H1 (cell line): ENCODE measurements around the gene CUBN. TPM values are rescaled to one million over a fixed set of nuclear protein-coding genes. Genes with fewer than 3 reads are reported as not detected.

Source experiments
- CTCF ChIA-PET: fragments of 300-600 bp; sonication (Branson Sonifier 250); formaldehyde crosslinking; loops from one replicate; lab custom pipeline; 2021; ENCODE audit not compliant: partially characterized antibody; lab: Charles Lee
- POLR2A ChIA-PET: fragments of 300-600 bp; sonication (Branson Sonifier 250); formaldehyde crosslinking; loops from one replicate; lab custom pipeline; 2021; ENCODE audit warnings: inconsistent platforms; ENCODE audit not compliant: partially characterized antibody; lab: Charles Lee
- DNase-seq, 2 experiments: peaks; one replicate each; pipeline versions ENCODE4 v3.0.0 to v3.0.0-alpha.2; 2010 to 2022; ENCODE audit warnings: low spot score in 2 of 2, low read depth in 1 of 2, mixed read lengths in 1 of 2
- FAIRE-seq: peaks from 2 replicates; lab custom pipeline; 2011; peaks lifted over from hg19 to GRCh38; lab: Jason Lieb, UNC
- H2AFZ ChIP-seq: 2 replicates; pipeline ENCODE4 v1.8.1; 2012; ENCODE audit warnings: low read length, inconsistent platforms
- H2AK5ac ChIP-seq: 2 replicates; pipeline ENCODE4 v1.6.1; 2013; ENCODE audit warnings: low read depth, low read length
- H2BK120ac ChIP-seq: replicated peaks from 2 replicates; pipeline ENCODE3; 2013; ENCODE audit warnings: low read depth, low read length, inconsistent platforms
- H2BK12ac ChIP-seq: 2 replicates; pipeline ENCODE4 v1.6.1; 2013; ENCODE audit warnings: low read depth, low read length
- H2BK15ac ChIP-seq: 2 replicates; pipeline ENCODE4 v1.6.1; 2013; ENCODE audit warnings: low read length
- H2BK20ac ChIP-seq: 2 replicates; pipeline ENCODE4 v1.6.1; 2013; ENCODE audit warnings: low read length
- H2BK5ac ChIP-seq: 2 replicates; pipeline ENCODE4 v1.6.1; 2013; ENCODE audit warnings: low read depth, low read length
- H3K14ac ChIP-seq: 2 replicates; pipeline ENCODE4 v1.6.1; 2013; ENCODE audit warnings: inconsistent platforms; ENCODE audit not compliant: insufficient read length
- H3K18ac ChIP-seq: 2 replicates; pipeline ENCODE4 v1.6.1; 2013; ENCODE audit warnings: low read length; ENCODE audit errors: extremely low read depth
- H3K23ac ChIP-seq: 2 replicates; pipeline ENCODE4 v1.6.1; 2013; ENCODE audit warnings: inconsistent platforms; ENCODE audit not compliant: insufficient read length
- H3K23me2 ChIP-seq: 2 replicates; pipeline ENCODE4 v1.6.1; 2013; ENCODE audit warnings: low read depth, low read length
- H3K27ac ChIP-seq: 2 replicates; pipeline ENCODE4 v1.6.1; 2011; ENCODE audit warnings: low read depth, low read length, inconsistent platforms
- H3K27me3 ChIP-seq, 4 experiments: replicated peaks in 1 of 4; 1 replicate in 1 of 4; 2 replicates in 3 of 4; pipeline versions ENCODE4 v1.6.1 to v1.8.1; 2011 to 2013; ENCODE audit warnings: low read length in 3 of 4, mild to moderate bottlenecking in 3 of 4, inconsistent platforms in 2 of 4, mixed read lengths in 2 of 4, moderate library complexity in 1 of 4; ENCODE audit not compliant: control insufficient read depth in 3 of 4, insufficient read depth in 3 of 4; ENCODE audit errors: extremely low read depth in 1 of 4
- H3K36me3 ChIP-seq, 4 experiments: 2 replicates each; pipeline versions ENCODE4 v1.6.1 to v1.8.1; 2011 to 2013; ENCODE audit warnings: mild to moderate bottlenecking in 4 of 4, low read length in 3 of 4, moderate library complexity in 2 of 4, control low read depth in 1 of 4, inconsistent platforms in 1 of 4; ENCODE audit not compliant: insufficient read depth in 4 of 4, control insufficient read depth in 2 of 4
- H3K4ac ChIP-seq: replicated peaks from 2 replicates; pipeline ENCODE3; 2013; ENCODE audit warnings: low read length, low read depth, mixed read lengths, inconsistent platforms; ENCODE audit not compliant: insufficient read length
- H3K4me1 ChIP-seq, 4 experiments: replicated peaks in 1 of 4; 1 replicate in 1 of 4; 2 replicates in 3 of 4; pipeline versions ENCODE4 v1.6.1 to v1.8.1; 2011 to 2013; ENCODE audit warnings: low read length in 3 of 4, inconsistent platforms in 2 of 4, mixed read lengths in 1 of 4; ENCODE audit not compliant: insufficient read depth in 4 of 4, control insufficient read depth in 3 of 4
- H3K4me2 ChIP-seq, 2 experiments: 2 replicates each; pipeline versions ENCODE4 v1.6.1 to v1.8.1; 2011 to 2013; ENCODE audit warnings: low read depth in 2 of 2, low read length in 2 of 2, control low read depth in 1 of 2, inconsistent platforms in 1 of 2, mild to moderate bottlenecking in 1 of 2; ENCODE audit not compliant: insufficient read depth in 1 of 2
- H3K4me3 ChIP-seq, 4 experiments: fragments of 200-600, 300-600 bp in 1 of 4; sonication (generic), shearing (Covaris generic), sonication (Bioruptor Twin) in 1 of 4; 2 replicates each; pipeline versions ENCODE4 v1.5.1 to v1.8.1; 2011 to 2016; ENCODE audit warnings: low read length in 4 of 4, low read depth in 3 of 4, control low read depth in 2 of 4, inconsistent platforms in 2 of 4, mild to moderate bottlenecking in 2 of 4, mixed read lengths in 1 of 4, moderate library complexity in 1 of 4; ENCODE audit not compliant: insufficient read depth in 2 of 4; ENCODE audit errors: extremely low read depth in 1 of 4
- H3K56ac ChIP-seq: replicated peaks from 2 replicates; pipeline ENCODE3; 2013; ENCODE audit warnings: low read depth, mild to moderate bottlenecking, mixed read lengths, low read length, inconsistent platforms; ENCODE audit not compliant: insufficient read length
- H3K79me1 ChIP-seq: 2 replicates; pipeline ENCODE4 v1.6.1; 2013; ENCODE audit warnings: low read depth, low read length, control low read depth
- H3K79me2 ChIP-seq, 2 experiments: 2 replicates each; pipeline versions ENCODE4 v1.6.1 to v1.8.1; 2012 to 2013; ENCODE audit warnings: low read length in 2 of 2, mild to moderate bottlenecking in 2 of 2, inconsistent platforms in 1 of 2; ENCODE audit not compliant: insufficient read depth in 2 of 2, control insufficient read depth in 1 of 2
- H3K9ac ChIP-seq, 4 experiments: replicated peaks in 1 of 4; 1 replicate in 1 of 4; 2 replicates in 3 of 4; pipeline versions ENCODE4 v1.6.1 to v1.8.1; 2011 to 2013; ENCODE audit warnings: low read depth in 3 of 4, low read length in 3 of 4, control low read depth in 2 of 4, mild to moderate bottlenecking in 2 of 4, moderate library complexity in 2 of 4, inconsistent platforms in 1 of 4; ENCODE audit errors: extremely low read depth in 1 of 4
- H3K9me3 ChIP-seq, 2 experiments: 2 replicates each; pipeline versions ENCODE4 v1.6.1 to v1.8.1; 2012 to 2013; ENCODE audit warnings: mild to moderate bottlenecking in 2 of 2, moderate library complexity in 2 of 2, control low read depth in 1 of 2, inconsistent platforms in 1 of 2, low read depth in 1 of 2, low read length in 1 of 2, mixed read lengths in 1 of 2; ENCODE audit not compliant: insufficient read depth in 2 of 2
- H4K20me1 ChIP-seq, 2 experiments: replicated peaks in 1 of 2; 2 replicates each; pipeline versions ENCODE3 to v1.8.1; 2011 to 2013; ENCODE audit warnings: inconsistent platforms in 2 of 2, low read length in 2 of 2, mild to moderate bottlenecking in 1 of 2; ENCODE audit not compliant: insufficient read depth in 2 of 2, control insufficient read depth in 1 of 2
- H4K5ac ChIP-seq: 2 replicates; pipeline ENCODE4 v1.6.1; 2013; ENCODE audit warnings: low read length, low read depth, mixed read lengths, inconsistent platforms; ENCODE audit not compliant: insufficient read length
- H4K8ac ChIP-seq: 2 replicates; pipeline ENCODE4 v1.8.0; 2013; ENCODE audit warnings: mild to moderate bottlenecking, moderate library complexity, low read length, inconsistent platforms; ENCODE audit not compliant: insufficient read depth; ENCODE audit errors: extremely low read depth
- H4K91ac ChIP-seq: replicated peaks from 2 replicates; pipeline ENCODE3; 2013; ENCODE audit warnings: low read length, mixed read lengths, inconsistent platforms; ENCODE audit not compliant: insufficient read length
- BACH1 ChIP-seq: IDR thresholded peaks from 2 replicates; pipeline ENCODE4 v1.6.1; 2012; ENCODE audit warnings: low read length, improper control_type of control experiment
- BCL11A ChIP-seq, 2 experiments: IDR thresholded peaks; one replicate each; pipeline ENCODE4 v1.6.1; 2011; ENCODE audit warnings: low read depth in 2 of 2, low read length in 2 of 2, mild to moderate bottlenecking in 2 of 2
- NANOG ChIP-seq: IDR thresholded peaks from 2 replicates; pipeline ENCODE4 v1.6.1; 2011; ENCODE audit warnings: low read length, low read depth, mild to moderate bottlenecking, inconsistent platforms; ENCODE audit not compliant: insufficient read depth, poor library complexity, severe bottlenecking
- NRF1 ChIP-seq: IDR thresholded peaks from 2 replicates; pipeline ENCODE4 v1.6.1; 2011; ENCODE audit warnings: mild to moderate bottlenecking, low read depth, low read length, improper control_type of control experiment
- RAD21 ChIP-seq, 2 experiments: IDR thresholded peaks in 1 of 2; conservative IDR thresholded peaks in 1 of 2; 2 replicates each; pipeline ENCODE4 v1.6.1; 2011; ENCODE audit warnings: low read depth in 2 of 2, low read length in 2 of 2, improper control_type of control experiment in 1 of 2, inconsistent platforms in 1 of 2, mild to moderate bottlenecking in 1 of 2, moderate library complexity in 1 of 2
- RNF2 ChIP-seq: fragments of 200-900, 300-1000 bp; sonication (generic); IDR thresholded peaks from 2 replicates; pipeline ENCODE4 v1.7.1; 2016; ENCODE audit warnings: borderline replicate concordance, low read depth, mild to moderate bottlenecking, antibody characterized with exemption, low read length; ENCODE audit not compliant: poor library complexity, severe bottlenecking; ENCODE audit errors: missing control alignments
- SUZ12 ChIP-seq: fragments of 200-600 bp; sonication (generic); IDR thresholded peaks from 2 replicates; pipeline ENCODE4 v1.6.1; 2012; ENCODE audit warnings: mild to moderate bottlenecking, inconsistent platforms, low read length, moderate library complexity, mixed read lengths
- TAF1 ChIP-seq: IDR thresholded peaks from 2 replicates; pipeline ENCODE4 v1.6.1; 2011; ENCODE audit warnings: mild to moderate bottlenecking, low read depth, low read length
- TBP ChIP-seq: IDR thresholded peaks from 2 replicates; pipeline ENCODE4 v1.6.1; 2011; ENCODE audit warnings: low read depth, low read length, improper control_type of control experiment
- WGBS, 2 experiments: shearing (Covaris generic) in 1 of 2; methylation state at CpG; one replicate each; pipeline versions ENCODE4 v1.1.6 to v1.1.7; 2013 to 2015; ENCODE audit warnings: low lambda C conversion rate in 2 of 2, mixed read lengths in 2 of 2, inconsistent platforms in 1 of 2, low coverage in 1 of 2, missing lambda C conversion rate in 1 of 2; ENCODE audit not compliant: insufficient replicate concordance in 2 of 2, insufficient coverage in 1 of 2, insufficient read length in 1 of 2; ENCODE audit errors: extremely low coverage in 1 of 2, missing lambda C conversion rate in 1 of 2; 5-methylcytosine and 5-hydroxymethylcytosine counted together
- polyA plus RNA-seq, 7 experiments: library from polyadenylated mRNA; depleted of rRNA in 3 of 7; stranded (reverse) in 5 of 7; unstranded in 2 of 7; fragments of >200 nt in 5 of 7; fragments of 200-250 nt in 2 of 7; gene quantifications; 1 replicate in 5 of 7; 2 replicates in 1 of 7; 4 replicates in 1 of 7; pipeline versions ENCODE4 v1.2.1 to v1.2.3, GENCODE V29; 2011 to 2013; ENCODE audit warnings: missing spikeins in 2 of 7, mixed read lengths in 2 of 7
- total RNA-seq: library from RNA; stranded (reverse); fragmentation: NEBNext Ultra II Directional; extraction: Animal tissue kit (Norgen Biotek cat#: 25700); gene quantifications from 2 replicates; pipeline ENCODE4 v1.2.1, GENCODE V29; 2021
- TF ChIP-seq, protein P1 (sequence below): IDR thresholded peaks from 2 replicates; pipeline ENCODE4 v1.6.1; 2012; ENCODE audit warnings: inconsistent platforms

The CUBN gene
- total and polyA plus RNA-seq, 2 of the 8 experiments (the other 6 are each of a cell fraction or from before 2014, with no cell fraction given): 0.04 to 0.08 TPM

- no peaks in the 10 kb centered on the region for H4K20me1 ChIP-seq
- no peaks in the 10 kb centered on the region for H3K27me3 ChIP-seq
- FAIRE-seq (no peak), DNase-seq (no peak)
- no peak overlapping the region for H2AFZ ChIP-seq
- H3K9ac ChIP-seq: no peak overlapping the region
- no peak overlapping the region for H3K4me2 ChIP-seq
- WGBS, 2 experiments: 91% methylated on average over 9 of the region's 9 CpGs; no CpG with 5 or more reads in 1 of the 2 experiments
- H3K23me2 ChIP-seq: no peaks in the 10 kb centered on the region
- no peak overlapping the region for H4K8ac ChIP-seq
- no peaks in the 10 kb centered on the region for H3K36me3 ChIP-seq
- no peak overlapping the region for H3K4me3 ChIP-seq
- H2BK20ac ChIP-seq: no peak overlapping the region
- H4K5ac ChIP-seq: no peak overlapping the region
- H2BK120ac ChIP-seq: no peak overlapping the region
- H3K4ac ChIP-seq: no peak overlapping the region
- H2BK5ac ChIP-seq: no peak overlapping the region
- H2BK15ac ChIP-seq: no peak overlapping the region
- H3K18ac ChIP-seq: no peak overlapping the region
- H3K14ac ChIP-seq: no peak overlapping the region
- ChIA-PET CTCF (interaction anchor here (0.6 kb wide), 1 partner anchor 417 kb away, joined by 3 read pairs; no protein-coding TSS in a partner anchor), POLR2A (no interaction called here)
- no peak overlapping the region for H3K23ac ChIP-seq
- H2AK5ac ChIP-seq: no peak overlapping the region
- no peak overlapping the region for H4K91ac ChIP-seq
- no peak overlapping the region for H2BK12ac ChIP-seq
- H3K79me2 ChIP-seq: no peaks in the 10 kb centered on the region
- H3K79me1 ChIP-seq: no peaks in the 10 kb centered on the region
- H3K9me3 ChIP-seq: no peaks in the 10 kb centered on the region
- H3K27ac ChIP-seq: no peak overlapping the region
- no peak overlapping the region for H3K56ac ChIP-seq
- H3K4me1 ChIP-seq: peaks cover 0 to 4% (median 1%) of the 10 kb centered on the region in 4 experiments; a peak in 3 of 7 replicates
- no peak for TF ChIP-seq BACH1
- no peak for TF ChIP-seq SUZ12
- TF ChIP-seq NRF1: no peak
- no peak for TF ChIP-seq NANOG
- TF ChIP-seq TAF1: no peak
- no peak for TF ChIP-seq BCL11A (IDR thresholded peaks at IDR 0.05; ENCODE audit: low read depth in 2 of 2, low read length in 2 of 2)
- TF ChIP-seq, protein P1, sequence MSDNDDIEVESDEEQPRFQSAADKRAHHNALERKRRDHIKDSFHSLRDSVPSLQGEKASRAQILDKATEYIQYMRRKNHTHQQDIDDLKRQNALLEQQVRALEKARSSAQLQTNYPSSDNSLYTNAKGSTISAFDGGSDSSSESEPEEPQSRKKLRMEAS: no peak
- TF ChIP-seq TBP: no peak
- no peak for TF ChIP-seq RNF2
- TF ChIP-seq RAD21 (IDR thresholded peaks at IDR 0.05 in 1 of 2, conservative IDR thresholded peaks at IDR 0.05 in 1 of 2; ENCODE audit: low read depth in 2 of 2, low read length in 2 of 2): no peak
Observed at GRCh38 chr10:17029581-17030271, 99.9 kb downstream of the CUBN start.
